ENCODE measurements around the gene IFT122. TPM values are rescaled to one million over a fixed set of nuclear protein-coding genes. Genes with fewer than 3 reads are reported as not detected.
"Not testable (repeated sequence)": the region's sequence is repeated elsewhere in the genome, so short reads cannot be mapped to it uniquely, and the experiment has no call there.

IFT122 gene
- total RNA-seq: 10 to 100 TPM; 30.8 to 33.5 TPM
- 10 to 100 TPM; 10.1 to 41.2 TPM for polyA plus RNA-seq
- long read RNA-seq, donor 1, partial matches to known transcripts: 17 of 46 reads
- long read RNA-seq, donor 1, other reads (novel, unspliced or antisense): 22 of 46 reads
- long read RNA-seq, donor 2, partial matches to known transcripts: 6 of 18 reads
- long read RNA-seq, donor 2, other reads (novel, unspliced or antisense): 9 of 18 reads

DNA sequence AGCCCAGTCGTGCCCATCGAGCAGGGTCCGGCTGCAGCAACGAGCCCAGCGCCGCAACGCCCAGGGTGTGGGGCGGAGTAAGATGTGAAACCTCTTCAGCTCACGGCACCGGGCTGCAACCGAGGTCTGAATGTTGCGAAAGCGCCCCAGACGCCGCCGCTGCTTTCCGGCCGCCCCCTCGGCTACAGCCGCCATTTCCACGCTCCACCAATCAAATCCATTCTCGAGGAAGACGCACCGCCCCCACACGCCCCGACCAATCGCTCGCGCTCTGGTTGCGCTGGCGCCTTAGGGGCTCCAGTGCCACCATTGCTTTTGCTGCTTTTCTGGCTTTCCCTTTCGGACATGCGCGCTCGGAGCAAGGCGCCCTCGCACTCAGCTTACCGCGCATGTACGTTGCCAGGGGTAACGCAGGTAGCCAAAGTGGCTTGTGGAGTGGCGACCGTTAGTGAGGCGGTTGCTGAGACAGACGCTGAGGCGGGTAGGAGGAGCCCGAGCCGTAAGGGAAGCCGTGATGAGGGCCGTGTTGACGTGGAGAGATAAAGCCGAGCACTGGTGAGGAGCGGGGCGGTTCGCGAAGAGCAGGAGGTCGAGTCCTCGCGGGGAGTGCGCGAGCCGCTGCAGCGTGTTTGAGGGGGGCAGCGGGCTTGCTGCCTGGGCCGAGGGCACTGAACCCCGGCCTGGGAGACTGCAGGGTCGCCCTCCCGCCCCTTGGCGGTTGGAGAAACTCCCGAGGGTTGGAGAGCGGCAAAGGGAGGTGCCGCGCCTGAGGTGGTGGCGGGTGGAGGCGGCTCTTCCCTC lies at the start of gene IFT122, which contains the start of gene MBD4:
Gene IFT122 (plus strand): TSS at position 408 of the 801 bp plus-strand sequence. CDS start 107 bp downstream, at position 515.
Gene MBD4 (minus strand): TSS at position 132 of the 801 bp plus-strand sequence. CDS start 115 bp downstream, at position 17.
- peak within 1 kb of the TSS; percentile 16 to 58 for H3K27ac ChIP-seq (ENCODE audit: low read depth in 1 of 2, low read length in 2 of 2)
- H3K27me3 ChIP-seq (ENCODE audit: control insufficient read depth in 1 of 2, insufficient read depth in 2 of 2, low read length in 1 of 2): no peaks in the 10 kb centered on the region
- intact Hi-C loops (cut with DNase I): loop anchor here in 1 of 2 donors (5.0 kb wide), 1 partner anchor 167 kb away; the partner anchor contains the start of gene PLXND1
- 0% methylated on average over 65 to 75 of the region's 75 CpGs for WGBS, 2 donors
- peaks cover 0 to 4% of the 10 kb centered on the region in 2 donors for H3K4me1 ChIP-seq (ENCODE audit: control insufficient read depth in 1 of 2, insufficient read depth in 2 of 2, low read length in 2 of 2)
- peak; percentile 98 to 99 for DNase-seq
- H3K9me3 ChIP-seq (ENCODE audit: control insufficient read depth, low read length): no peaks in the 10 kb centered on the region
- H3K4me3 ChIP-seq (ENCODE audit: low read length in 2 of 2): peak within 1 kb of the TSS; percentile 73 to 80
- ATAC-seq (ENCODE audit: low FRiP score): peak; percentile 97
- no peaks in the 10 kb centered on the region for H3K36me3 ChIP-seq (ENCODE audit: control insufficient read depth in 1 of 2, insufficient read depth in 2 of 2, low read length in 1 of 2)

- H3K4me1 ChIP-seq (ENCODE audit: control insufficient read depth in 1 of 2, insufficient read depth in 2 of 2, low read length in 2 of 2); intact Hi-C loops (cut with DNase I); H3K27me3 ChIP-seq (ENCODE audit: control insufficient read depth in 1 of 2, insufficient read depth in 2 of 2, low read length in 1 of 2); DNase-seq; H3K36me3 ChIP-seq (ENCODE audit: control insufficient read depth in 1 of 2, insufficient read depth in 2 of 2, low read length in 1 of 2); H3K27ac ChIP-seq (ENCODE audit: low read depth in 1 of 2, low read length in 2 of 2); H3K9me3 ChIP-seq (ENCODE audit: control insufficient read depth, low read length); ATAC-seq (ENCODE audit: low FRiP score); H3K4me3 ChIP-seq (ENCODE audit: low read length in 2 of 2): not testable (repeated sequence)
- 81 to 89% methylated on average over 3 to 4 of the region's 4 CpGs for WGBS, 2 donors
Measured at GRCh38 chr3:129391583-129391982, 48.4 kb upstream of the IFT122 start.

DNA sequence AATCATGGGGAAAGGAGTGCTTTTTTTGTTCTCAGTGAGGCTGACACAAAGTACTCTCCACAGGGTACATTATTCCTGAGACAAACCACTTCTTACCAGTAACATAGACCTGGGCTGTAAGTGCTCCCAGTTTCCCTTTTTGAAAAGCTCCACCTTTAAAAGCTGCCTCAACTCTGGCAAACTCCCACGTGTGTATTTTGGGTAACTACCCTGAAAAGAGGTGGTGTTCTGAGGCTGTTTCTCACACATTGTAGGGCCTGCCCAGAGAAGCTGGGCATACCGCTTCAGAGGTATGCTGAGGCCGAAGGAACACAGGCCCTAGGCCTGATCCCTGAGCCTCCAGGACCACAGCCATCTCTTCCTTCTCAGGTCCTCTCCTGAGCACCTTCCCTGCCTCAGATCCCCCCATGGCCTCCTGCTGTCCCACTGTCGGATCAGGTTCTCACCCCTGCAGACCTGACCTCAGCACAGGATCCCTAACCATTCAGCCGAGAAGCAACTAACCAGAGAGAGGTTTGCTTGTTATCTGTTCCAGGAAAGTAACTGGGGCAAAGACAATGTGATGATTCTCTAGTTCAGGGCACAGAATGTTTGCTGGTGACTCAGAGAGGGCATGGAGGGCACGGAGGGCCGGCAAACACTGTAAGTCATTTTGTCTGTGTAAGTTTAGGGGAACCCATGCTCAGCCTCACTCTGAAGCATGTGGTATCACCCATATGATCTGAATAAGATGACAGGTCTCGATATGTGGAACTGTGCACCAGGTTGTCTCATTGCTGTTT lies 47.7 kb upstream of the IFT122 start:
- intact Hi-C loops (cut with DNase I); H3K27me3 ChIP-seq (ENCODE audit: control insufficient read depth in 1 of 2, insufficient read depth in 2 of 2, low read length in 1 of 2); H3K4me3 ChIP-seq (ENCODE audit: low read length in 2 of 2); H3K27ac ChIP-seq (ENCODE audit: low read depth in 1 of 2, low read length in 2 of 2); DNase-seq; H3K4me1 ChIP-seq (ENCODE audit: control insufficient read depth in 1 of 2, insufficient read depth in 2 of 2, low read length in 2 of 2); H3K9me3 ChIP-seq (ENCODE audit: control insufficient read depth, low read length); H3K36me3 ChIP-seq (ENCODE audit: control insufficient read depth in 1 of 2, insufficient read depth in 2 of 2, low read length in 1 of 2); ATAC-seq (ENCODE audit: low FRiP score): not testable (repeated sequence)
- WGBS, 2 donors: 84 to 85% methylated on average over 8 of the region's 8 CpGs

- no peaks in the 10 kb centered on the region for H3K4me1 ChIP-seq (ENCODE audit: control insufficient read depth in 1 of 2, insufficient read depth in 2 of 2, low read length in 2 of 2)
- intact Hi-C loops (cut with DNase I): no loop called here
- H3K36me3 ChIP-seq (ENCODE audit: control insufficient read depth in 1 of 2, insufficient read depth in 2 of 2, low read length in 1 of 2): peaks cover 0 to 7% of the 10 kb centered on the region in 2 donors
- no peak overlapping the region for H3K27ac ChIP-seq (ENCODE audit: low read depth in 1 of 2, low read length in 2 of 2)
- no peak overlapping the region for H3K4me3 ChIP-seq (ENCODE audit: low read length in 2 of 2)
- WGBS, 2 donors: 72 to 75% methylated on average over 6 of the region's 6 CpGs
- no peak for DNase-seq
- no peaks in the 10 kb centered on the region for H3K27me3 ChIP-seq (ENCODE audit: control insufficient read depth in 1 of 2, insufficient read depth in 2 of 2, low read length in 1 of 2)
- no peak for ATAC-seq (ENCODE audit: low FRiP score)
- no peaks in the 10 kb centered on the region for H3K9me3 ChIP-seq (ENCODE audit: control insufficient read depth, low read length)
Measured at GRCh38 chr3:129393271-129393670, 46.8 kb upstream of the IFT122 start.

GRCh38 chr3:129393760-129394564 lies 46.1 kb upstream of the IFT122 start:
- H3K4me3 ChIP-seq (ENCODE audit: low read length in 2 of 2); H3K4me1 ChIP-seq (ENCODE audit: control insufficient read depth in 1 of 2, insufficient read depth in 2 of 2, low read length in 2 of 2); intact Hi-C loops (cut with DNase I); ATAC-seq (ENCODE audit: low FRiP score); DNase-seq; H3K36me3 ChIP-seq (ENCODE audit: control insufficient read depth in 1 of 2, insufficient read depth in 2 of 2, low read length in 1 of 2); H3K27ac ChIP-seq (ENCODE audit: low read depth in 1 of 2, low read length in 2 of 2); H3K9me3 ChIP-seq (ENCODE audit: control insufficient read depth, low read length); H3K27me3 ChIP-seq (ENCODE audit: control insufficient read depth in 1 of 2, insufficient read depth in 2 of 2, low read length in 1 of 2): not testable (repeated sequence)
- 74% methylated on average over 8 to 14 of the region's 17 CpGs for WGBS, 2 donors

GRCh38 chr3:129398803-129399144 lies 41.2 kb upstream of the IFT122 start:
- Histone ChIP-seq H3K36me3 (ENCODE audit: control insufficient read depth in 1 of 2, insufficient read depth in 2 of 2, low read length in 1 of 2) (no peaks in the 10 kb centered on the region), H3K4me3 (ENCODE audit: low read length in 2 of 2) (peak overlapping the region; percentile 45 to 75), H3K27me3 (ENCODE audit: control insufficient read depth in 1 of 2, insufficient read depth in 2 of 2, low read length in 1 of 2) (no peaks in the 10 kb centered on the region), H3K9me3 (ENCODE audit: control insufficient read depth, low read length) (no peaks in the 10 kb centered on the region), H3K27ac (ENCODE audit: low read depth in 1 of 2, low read length in 2 of 2) (peak overlapping the region in 1 of 2 donors; percentile 11), H3K4me1 (ENCODE audit: control insufficient read depth in 1 of 2, insufficient read depth in 2 of 2, low read length in 2 of 2) (no peaks in the 10 kb centered on the region)
- 0% methylated on average over 18 of the region's 18 CpGs for WGBS, 2 donors
- DNase-seq (no peak), ATAC-seq (ENCODE audit: low FRiP score) (no peak)
- intact Hi-C loops (cut with DNase I): no loop called here

DNA sequence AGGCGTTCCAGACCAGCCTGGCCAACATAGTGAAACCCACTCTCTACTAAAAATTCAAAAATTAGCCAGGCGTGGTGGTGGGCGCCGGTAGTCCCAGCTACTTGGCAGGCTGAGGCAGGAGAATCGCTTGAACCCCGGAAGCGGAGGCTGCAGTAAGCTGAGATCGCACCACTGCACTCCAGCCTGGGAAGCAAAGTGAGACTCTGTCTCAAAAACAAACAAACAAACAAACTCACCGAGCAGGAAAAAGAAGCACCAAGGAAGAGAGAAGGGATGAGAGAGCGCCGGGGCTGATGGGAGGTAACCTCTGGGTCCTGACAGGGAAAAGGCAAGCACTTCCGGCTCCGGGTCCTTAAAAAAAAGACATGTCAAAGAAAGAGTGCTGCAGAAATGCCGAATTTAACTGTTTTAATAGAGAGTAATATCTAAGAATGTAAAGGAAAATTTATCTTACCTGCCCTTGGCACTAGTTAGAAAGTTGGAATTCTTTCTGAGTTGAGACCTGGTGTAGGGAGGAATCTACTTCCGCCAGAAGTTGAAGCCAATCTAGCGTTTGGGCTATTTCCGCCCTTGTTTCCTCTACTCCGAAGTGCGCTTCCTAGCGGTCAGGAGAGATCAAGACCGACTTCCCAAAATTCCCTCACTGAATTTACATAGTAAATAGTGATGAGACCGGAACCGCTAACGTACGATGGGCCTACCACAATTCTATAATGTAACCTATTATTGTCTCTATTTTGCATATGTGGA lies 40.7 kb upstream of the IFT122 start:
- Histone ChIP-seq H3K36me3 (ENCODE audit: control insufficient read depth in 1 of 2, insufficient read depth in 2 of 2, low read length in 1 of 2) (no peaks in the 10 kb centered on the region), H3K27ac (ENCODE audit: low read depth in 1 of 2, low read length in 2 of 2) (peak overlapping the region; percentile 11 to 20), H3K9me3 (ENCODE audit: control insufficient read depth, low read length) (no peaks in the 10 kb centered on the region), H3K4me1 (ENCODE audit: control insufficient read depth in 1 of 2, insufficient read depth in 2 of 2, low read length in 2 of 2) (no peaks in the 10 kb centered on the region), H3K4me3 (ENCODE audit: low read length in 2 of 2) (peak overlapping the region; percentile 45 to 75), H3K27me3 (ENCODE audit: control insufficient read depth in 1 of 2, insufficient read depth in 2 of 2, low read length in 1 of 2) (no peaks in the 10 kb centered on the region)
- DNase-seq (peak; percentile 85 to 90), ATAC-seq (ENCODE audit: low FRiP score) (peak; percentile 94)
- 0 to 1% methylated on average over 25 of the region's 25 CpGs for WGBS, 2 donors
- intact Hi-C loops (cut with DNase I): no loop called here

Data from aorta (tissue), 5 donors.